Panc1 (cell line): Measurements from ENCODE around the gene BCAN.

Experiments
- CTCF ChIP-seq: fragments of 450-650 bp; IDR thresholded peaks from 2 replicates; pipeline ENCODE4 v1.5.1; 2017; ENCODE audit warnings: mild to moderate bottlenecking
- POLR2AphosphoS5 ChIP-seq: IDR thresholded peaks from 2 replicates; pipeline ENCODE4 v1.6.1; 2012; ENCODE audit warnings: mild to moderate bottlenecking, low read depth, low read length, moderate library complexity
- REST ChIP-seq, 2 experiments: IDR thresholded peaks; 2 replicates each; pipeline ENCODE4 v1.6.1; 2011 to 2012; ENCODE audit warnings: low read depth in 2 of 2, control low read depth in 1 of 2, low read length in 1 of 2, mild to moderate bottlenecking in 1 of 2, moderate library complexity in 1 of 2; ENCODE audit not compliant: insufficient read depth in 1 of 2
- SIN3A ChIP-seq: IDR thresholded peaks from 2 replicates; pipeline ENCODE4 v1.6.1; 2012; ENCODE audit warnings: low read depth, mild to moderate bottlenecking, low read length, moderate library complexity, borderline replicate concordance; ENCODE audit not compliant: insufficient read depth
- TCF7L2 ChIP-seq: IDR thresholded peaks from 2 replicates; pipeline ENCODE4 v1.6.1; 2011; ENCODE audit warnings: mild to moderate bottlenecking, low read depth, low read length, inconsistent platforms

- TF ChIP-seq CTCF: peak; percentile 96
- TF ChIP-seq TCF7L2: no peak
- no peak for TF ChIP-seq POLR2AphosphoS5
- no peak for TF ChIP-seq REST (IDR thresholded peaks at IDR 0.05; ENCODE audit: insufficient read depth in 1 of 2, low read depth in 2 of 2, low read length in 1 of 2)
- no peak for TF ChIP-seq SIN3A
Observed at GRCh38 chr1:156625436-156626078, 16.4 kb upstream of the BCAN start.
